HG02623 (cell line): ENCODE data around the gene DISP2.
A peak's percentile ranks its signal among the peaks of the same experiment; 100 is the strongest.

Experiments
- ATAC-seq: cut with Tn5 transposase; IDR thresholded peaks from one replicate; pipeline ENCODE4 v1.9.1; 2021; ENCODE audit warnings: moderate library complexity; ENCODE audit not compliant: unreplicated experiment

Gene DISP2

GRCh38 chr15:40357723-40358470 lies at the start of gene DISP2:
Gene DISP2, plus strand, starts transcription at chr15:40358219. Its CDS starts 103 bp downstream, at chr15:40358322.
- ATAC-seq = peak; percentile 82

- ATAC-seq = no peak
Observed at GRCh38 chr15:40309344-40309862, 48.6 kb upstream of the DISP2 start.

GRCh38 chr15:40310001-40310959 lies 47.7 kb upstream of the DISP2 start:
- no peak for ATAC-seq

- ATAC-seq = no peak
Observed at GRCh38 chr15:40310993-40311392, 47.0 kb upstream of the DISP2 start.

GRCh38 chr15:40312370-40313158 lies 45.5 kb upstream of the DISP2 start:
- ATAC-seq = no peak

- ATAC-seq = no peak
Observed at GRCh38 chr15:40313531-40314398, 44.3 kb upstream of the DISP2 start.

GRCh38 chr15:40314723-40315276 lies 43.2 kb upstream of the DISP2 start:
- no peak for ATAC-seq

- no peak for ATAC-seq
Observed at GRCh38 chr15:40316931-40317330, 41.1 kb upstream of the DISP2 start.

- ATAC-seq = no peak
Observed at GRCh38 chr15:40317580-40317979, 40.4 kb upstream of the DISP2 start.

GRCh38 chr15:40320409-40320808 lies 37.6 kb upstream of the DISP2 start:
- ATAC-seq = no peak

- ATAC-seq = no peak
Observed at GRCh38 chr15:40320931-40321371, 37.1 kb upstream of the DISP2 start.

GRCh38 chr15:40322531-40323238 lies 35.3 kb upstream of the DISP2 start:
- ATAC-seq = no peak

- peak; percentile 82 for ATAC-seq
Observed at GRCh38 chr15:40323239-40323952, 34.6 kb upstream of the DISP2 start, which contains the start of gene INAFM2. Gene INAFM2, plus strand, starts transcription at chr15:40323692. Its CDS starts 364 bp downstream, at chr15:40324056.

- peak; percentile 18 for ATAC-seq
Observed at GRCh38 chr15:40323953-40324937, 33.8 kb upstream of the DISP2 start.

- no peak for ATAC-seq
Observed at GRCh38 chr15:40325188-40325587, 32.8 kb upstream of the DISP2 start.

- no peak for ATAC-seq
Observed at GRCh38 chr15:40325700-40326099, 32.3 kb upstream of the DISP2 start.

GRCh38 chr15:40327457-40327856 lies 30.6 kb upstream of the DISP2 start:
- ATAC-seq = no peak
